GM21381 (cell line): ENCODE results near the gene LCN1.

Source experiments
- ATAC-seq: cut with Tn5 transposase; IDR thresholded peaks from one replicate; pipeline ENCODE4 v1.9.1; 2021; ENCODE audit warnings: mild to moderate bottlenecking, moderate library complexity; ENCODE audit not compliant: unreplicated experiment

LCN1 gene

GRCh38 chr9:135565636-135566035 lies 44.4 kb downstream of the LCN1 start:
- ATAC-seq, result no peak

- no peak for ATAC-seq
Measured at GRCh38 chr9:135566552-135566951, 45.3 kb downstream of the LCN1 start.

GRCh38 chr9:135567311-135567710 lies 46.1 kb downstream of the LCN1 start:
- no peak for ATAC-seq

- no peak for ATAC-seq
Measured at GRCh38 chr9:135568026-135568425, 46.8 kb downstream of the LCN1 start.

- no peak for ATAC-seq
Measured at GRCh38 chr9:135570456-135570855, 49.2 kb downstream of the LCN1 start.

GRCh38 chr9:135572233-135572632 lies 51.0 kb downstream of the LCN1 start:
- no peak for ATAC-seq

GRCh38 chr9:135573124-135573523 lies 51.9 kb downstream of the LCN1 start:
- ATAC-seq, result no peak

- no peak for ATAC-seq
Measured at GRCh38 chr9:135574331-135574730, 53.1 kb downstream of the LCN1 start.

GRCh38 chr9:135574943-135575342 lies 53.7 kb downstream of the LCN1 start:
- ATAC-seq, result no peak
